NCI-H2107 treated with DMSO at 0.1 percent for 48 hours (cell line): ENCODE results near the gene MTM1.

ENCODE experiments used
- DNase-seq: peaks from one replicate; lab custom pipeline; 2025; ENCODE audit not compliant: unreplicated experiment; lab: John Stamatoyannopoulos, UW

The MTM1 gene

GRCh38 chrX:150568320-150569154 lies at the start of gene MTM1:
TSS of gene MTM1 (plus strand) at chrX:150568621. CDS start at chrX:150592615, 23,994 bp downstream.
- peak; percentile 82 for DNase-seq

GRCh38 chrX:150522494-150522893 lies 45.9 kb upstream of the MTM1 start:
- DNase-seq, result no peak

DNA sequence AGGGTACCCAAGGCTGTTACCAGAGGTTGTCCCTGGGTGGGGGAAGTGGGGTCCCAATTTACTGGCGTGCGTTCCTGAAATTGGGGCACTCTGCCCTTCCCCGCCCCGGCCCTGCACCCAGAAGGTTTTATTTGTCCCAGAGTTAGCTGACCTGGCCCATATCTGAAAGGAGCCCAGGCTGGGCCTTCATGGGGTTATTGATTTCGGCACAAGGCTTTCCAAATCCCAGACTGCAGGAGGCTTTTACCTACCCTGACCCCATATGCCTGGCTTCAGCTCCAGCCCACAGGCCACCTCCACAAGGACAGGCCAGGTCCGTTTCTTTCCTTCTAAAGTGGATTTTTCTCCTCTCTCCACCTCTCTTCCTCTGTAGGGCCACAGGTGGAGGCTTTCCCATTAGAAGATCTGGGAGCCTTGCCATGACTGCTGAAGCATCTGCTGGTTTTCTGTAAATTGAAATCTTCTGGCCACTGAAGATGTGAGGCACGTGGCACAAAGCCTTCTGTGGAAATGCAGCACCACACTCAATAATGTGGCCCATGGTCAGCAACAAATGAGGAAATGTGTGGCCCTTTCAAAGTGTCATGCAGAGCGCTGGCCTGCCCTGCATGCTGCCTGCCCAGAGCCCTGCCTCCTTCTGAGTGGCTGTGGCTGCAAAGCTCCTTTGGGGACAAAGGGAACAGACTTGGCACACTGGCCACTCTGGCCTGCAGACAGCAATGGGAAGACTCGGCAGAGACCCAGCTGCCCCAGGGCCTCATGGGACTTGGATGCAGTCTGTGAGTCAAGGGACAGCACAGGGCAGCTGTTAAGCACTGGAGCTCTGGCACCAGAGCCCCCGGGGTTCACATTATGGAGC lies 43.1 kb upstream of the MTM1 start:
- no peak for DNase-seq

GRCh38 chrX:150526692-150527091 lies 41.7 kb upstream of the MTM1 start:
- DNase-seq, result no peak

DNA sequence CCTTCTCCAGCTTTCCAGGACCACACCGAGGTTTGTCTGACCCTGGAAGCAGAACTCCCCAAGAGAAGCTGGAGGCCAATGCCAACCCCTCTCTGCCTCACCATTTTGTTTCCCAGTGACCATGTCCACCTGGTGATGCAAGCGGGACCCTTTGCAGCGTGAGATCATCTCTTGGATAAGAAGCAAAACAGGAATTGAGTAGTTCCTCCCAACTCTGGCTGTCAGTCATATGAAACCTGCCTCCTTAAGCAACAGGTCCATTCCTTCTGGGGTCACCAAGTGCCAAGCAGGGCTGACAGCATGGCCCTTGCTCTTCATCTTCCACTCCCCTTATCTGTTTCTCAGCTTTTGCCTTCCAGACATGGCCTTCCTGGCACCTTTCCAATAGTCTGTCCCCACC lies 41.3 kb upstream of the MTM1 start:
- DNase-seq, result no peak

- no peak for DNase-seq
These were observed 38.8 kb upstream of the MTM1 start for GRCh38 chrX:150529587-150529986.

DNA sequence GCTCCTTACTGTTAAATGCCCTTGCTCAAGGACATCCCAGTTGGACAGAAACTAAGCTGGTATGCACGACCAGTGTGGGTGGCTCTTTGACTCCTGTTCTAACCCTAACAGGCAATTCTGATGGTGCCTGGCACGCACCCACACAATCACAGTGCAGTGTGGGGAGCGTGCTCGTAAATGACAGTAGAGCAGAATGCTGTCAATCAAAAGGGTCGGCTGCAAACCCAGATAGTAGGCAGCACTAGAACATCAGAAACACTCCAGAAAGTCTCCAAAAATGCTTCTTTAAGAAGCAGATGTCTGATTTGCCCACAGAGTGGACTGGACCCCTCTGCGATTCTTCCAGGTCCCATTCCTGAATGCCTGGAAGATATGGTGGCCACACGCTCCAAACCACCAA lies 37.6 kb upstream of the MTM1 start:
- no peak for DNase-seq

GRCh38 chrX:150531467-150531866 lies 37.0 kb upstream of the MTM1 start:
- DNase-seq, result no peak

DNA sequence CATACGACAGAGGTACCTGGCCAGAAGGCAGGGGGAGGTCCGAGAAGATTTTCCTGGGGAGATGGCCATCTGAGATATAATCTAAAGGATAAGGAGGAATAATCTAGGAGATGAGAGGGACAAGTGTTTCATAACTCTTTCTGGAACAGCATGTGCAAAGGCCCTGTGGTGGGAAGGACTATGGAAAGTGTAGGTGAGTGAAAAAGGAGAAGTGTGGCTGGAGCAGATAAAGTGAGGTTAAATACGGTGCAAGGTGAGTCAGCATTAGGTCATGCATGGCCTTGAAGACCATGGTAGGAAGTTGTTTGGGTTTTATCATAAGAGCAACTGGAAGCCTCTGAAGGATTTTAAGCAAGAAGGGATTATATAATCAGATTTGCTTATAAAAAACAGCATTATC lies 34.6 kb upstream of the MTM1 start:
- DNase-seq, result no peak

DNA sequence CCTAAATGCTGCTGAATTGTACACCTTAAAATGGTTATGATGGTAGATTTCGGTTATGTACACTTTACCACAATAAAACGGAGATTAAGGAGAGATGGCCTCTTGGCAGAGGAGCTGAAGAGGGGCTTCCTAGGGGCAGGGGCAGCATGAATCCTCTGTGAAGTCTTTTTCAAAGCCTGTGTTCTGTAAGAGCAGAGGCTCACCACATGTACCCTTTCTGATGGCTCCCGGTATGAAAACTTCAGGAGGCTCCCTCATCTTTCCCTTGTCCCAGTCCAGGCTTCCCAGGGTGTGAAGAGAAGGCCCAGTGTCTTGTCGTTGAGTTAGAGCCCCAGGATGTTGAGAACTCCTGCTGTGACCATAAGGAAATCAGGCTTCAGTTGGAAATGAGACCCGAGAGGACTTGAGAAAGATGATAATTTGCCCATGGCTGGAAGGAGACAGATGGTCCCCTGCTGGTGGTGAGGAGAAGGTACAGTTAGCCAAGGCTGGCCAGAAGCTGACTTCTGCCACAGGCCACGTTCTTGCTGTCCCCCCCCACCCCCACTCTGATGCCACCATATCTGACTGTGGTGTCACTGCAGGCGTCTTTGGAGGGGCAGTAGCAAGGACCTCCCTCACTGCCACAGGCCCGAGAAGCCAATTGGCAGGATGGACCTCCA lies 31.8 kb upstream of the MTM1 start:
- no peak for DNase-seq

DNA sequence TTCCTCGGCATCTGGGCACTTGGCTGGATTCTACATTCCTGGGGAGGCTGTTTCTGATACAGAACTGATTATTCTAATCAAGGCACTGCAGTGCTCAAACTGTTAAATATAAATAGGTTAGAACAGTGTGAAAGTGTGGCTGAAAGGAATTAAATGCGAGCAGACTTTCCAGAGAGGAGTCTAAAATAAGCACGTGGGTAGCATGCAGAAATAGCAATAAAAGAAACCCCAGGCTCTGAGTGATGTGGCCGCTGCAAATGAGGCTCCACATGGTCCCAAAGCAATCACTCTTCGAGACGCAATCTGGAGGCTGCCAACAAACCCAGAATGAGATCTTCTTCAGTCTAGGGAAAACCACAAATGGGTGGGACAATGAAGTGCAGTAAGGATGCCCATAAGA lies 30.6 kb upstream of the MTM1 start:
- no peak for DNase-seq

GRCh38 chrX:150540965-150541364 lies 27.5 kb upstream of the MTM1 start:
- DNase-seq, result no peak

- no peak for DNase-seq
These were observed 25.6 kb upstream of the MTM1 start for GRCh38 chrX:150542846-150543229.

DNA sequence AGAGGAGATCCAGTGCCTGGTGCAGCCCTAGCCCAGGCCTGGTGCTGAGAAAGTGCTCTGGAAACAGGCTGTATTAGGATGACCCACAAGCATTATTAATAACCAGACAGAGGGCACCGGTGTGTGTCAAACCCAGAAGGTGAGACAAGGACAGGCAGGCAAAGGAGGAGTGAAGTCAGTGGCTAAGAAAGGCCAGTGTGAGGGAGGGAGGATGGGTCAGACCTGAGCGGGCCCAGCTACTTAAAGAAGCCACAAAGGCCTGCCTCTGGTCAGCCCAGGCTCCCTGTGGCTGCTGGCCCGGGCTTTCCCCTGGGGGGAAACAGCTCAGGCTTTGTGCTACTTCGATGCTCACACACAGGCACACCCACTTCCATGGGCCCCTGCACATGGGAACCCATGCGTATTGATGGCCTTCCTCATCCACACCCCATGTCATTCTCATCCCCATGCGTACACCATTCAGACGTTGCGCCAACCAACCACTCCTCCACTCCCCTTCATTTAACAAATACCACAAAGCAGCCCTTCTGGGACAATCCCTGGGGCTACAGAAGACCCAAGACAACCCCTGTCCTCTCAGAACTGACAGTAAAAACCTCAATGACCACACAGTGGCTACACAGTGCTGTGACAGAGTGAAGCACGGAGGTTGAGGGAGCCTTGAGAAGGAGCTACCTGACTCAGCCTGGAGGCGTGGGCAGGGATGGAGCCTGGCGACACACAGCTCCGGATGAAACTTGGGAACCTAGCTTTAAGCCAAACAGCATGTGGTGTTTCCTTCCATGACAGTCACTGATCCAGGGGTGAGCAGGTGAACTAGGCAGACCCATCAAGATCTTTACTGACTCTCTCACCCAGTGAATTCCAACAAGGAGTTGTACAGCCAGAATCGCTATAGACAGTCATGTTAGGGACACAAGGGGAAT lies 24.9 kb upstream of the MTM1 start:
- DNase-seq, result no peak

GRCh38 chrX:150544222-150544787 lies 24.1 kb upstream of the MTM1 start:
- DNase-seq, result no peak

DNA sequence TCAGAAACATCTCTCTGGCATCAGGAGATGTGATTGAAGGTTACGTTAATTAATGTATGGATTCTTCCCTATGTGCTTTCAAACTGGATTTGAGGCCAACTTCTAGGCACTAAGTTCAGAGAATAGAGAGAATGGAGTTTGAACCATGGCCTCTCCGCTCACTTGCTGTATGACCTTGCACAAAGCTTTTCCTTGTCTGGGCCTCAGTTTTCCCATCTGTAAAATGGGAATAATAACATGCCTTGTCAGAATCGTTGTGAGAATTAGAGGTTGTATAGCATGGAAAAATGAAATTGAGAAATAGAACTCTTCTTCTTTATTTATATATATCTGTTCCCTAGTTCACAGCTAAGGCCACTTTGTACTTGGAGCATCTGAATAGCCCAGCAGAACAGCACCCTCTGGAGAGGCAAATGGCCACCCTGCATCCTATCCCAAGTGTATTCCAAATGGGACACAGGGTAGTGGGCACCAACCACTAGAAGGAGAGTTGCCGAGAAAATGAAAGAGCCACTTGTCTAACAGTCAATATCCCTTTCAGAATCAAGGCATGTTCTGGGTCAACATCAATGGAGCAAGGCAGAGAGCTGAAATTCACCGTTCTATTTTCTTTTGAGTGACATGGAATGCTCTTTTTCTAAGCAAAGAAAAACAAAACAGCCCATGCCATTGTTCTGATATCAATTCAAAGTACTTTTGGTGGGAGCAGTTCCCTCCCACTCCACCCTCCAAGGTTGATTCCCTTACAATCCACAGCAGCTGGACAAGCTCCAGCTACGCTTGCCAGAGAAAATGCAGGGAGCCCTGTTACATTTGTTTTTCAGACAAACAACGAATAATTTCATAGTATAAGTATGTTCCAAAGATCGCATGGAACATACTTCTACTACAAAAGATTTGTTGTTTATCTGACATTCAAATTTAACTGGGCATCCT lies 23.3 kb upstream of the MTM1 start:
- no peak for DNase-seq

- no peak for DNase-seq
These were observed 21.7 kb upstream of the MTM1 start for GRCh38 chrX:150546711-150547153.

- DNase-seq, result no peak
These were observed 20.9 kb upstream of the MTM1 start for GRCh38 chrX:150547375-150548115.
